ENCODE data around the gene PTPRD.

DNA sequence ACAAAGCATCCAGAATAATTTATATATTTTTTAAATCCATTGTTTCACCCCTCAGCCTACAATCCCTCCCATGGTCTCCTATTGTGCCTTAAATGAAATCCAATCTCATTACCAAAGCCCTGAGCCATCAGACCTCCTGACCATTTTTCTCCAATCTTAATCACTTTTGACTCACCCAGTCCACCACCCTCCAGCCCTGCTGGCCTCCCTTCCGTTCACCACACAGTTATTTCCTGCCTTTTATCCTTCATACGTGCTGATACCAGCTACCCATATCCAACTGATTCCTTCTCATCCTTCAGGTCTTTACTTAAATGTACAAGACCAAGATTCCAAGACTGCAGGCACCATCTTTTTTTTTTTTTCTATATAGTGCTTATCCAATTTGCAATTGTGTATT, 1786.5 kb downstream of the PTPRD start:
- TF ChIP-seq, protein P1, sequence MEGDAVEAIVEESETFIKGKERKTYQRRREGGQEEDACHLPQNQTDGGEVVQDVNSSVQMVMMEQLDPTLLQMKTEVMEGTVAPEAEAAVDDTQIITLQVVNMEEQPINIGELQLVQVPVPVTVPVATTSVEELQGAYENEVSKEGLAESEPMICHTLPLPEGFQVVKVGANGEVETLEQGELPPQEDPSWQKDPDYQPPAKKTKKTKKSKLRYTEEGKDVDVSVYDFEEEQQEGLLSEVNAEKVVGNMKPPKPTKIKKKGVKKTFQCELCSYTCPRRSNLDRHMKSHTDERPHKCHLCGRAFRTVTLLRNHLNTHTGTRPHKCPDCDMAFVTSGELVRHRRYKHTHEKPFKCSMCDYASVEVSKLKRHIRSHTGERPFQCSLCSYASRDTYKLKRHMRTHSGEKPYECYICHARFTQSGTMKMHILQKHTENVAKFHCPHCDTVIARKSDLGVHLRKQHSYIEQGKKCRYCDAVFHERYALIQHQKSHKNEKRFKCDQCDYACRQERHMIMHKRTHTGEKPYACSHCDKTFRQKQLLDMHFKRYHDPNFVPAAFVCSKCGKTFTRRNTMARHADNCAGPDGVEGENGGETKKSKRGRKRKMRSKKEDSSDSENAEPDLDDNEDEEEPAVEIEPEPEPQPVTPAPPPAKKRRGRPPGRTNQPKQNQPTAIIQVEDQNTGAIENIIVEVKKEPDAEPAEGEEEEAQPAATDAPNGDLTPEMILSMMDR (IDR thresholded peaks at IDR 0.05): no peak
- TF ChIP-seq POLR2A (IDR thresholded peaks at IDR 0.05): no peak

All from Peyer's patch (tissue), 4 donors.